Common myeloid progenitor, CD34-positive (primary cell): ENCODE results near the gene HMGB1.
"Not testable (repeated sequence)": the region's sequence is repeated elsewhere in the genome, so short reads cannot be mapped to it uniquely, and the experiment has no call there.

Experiments used
- CTCF ChIA-PET: fragments of 350-600 bp; sonication (Branson Sonifier 250); formaldehyde crosslinking; loops from one replicate; lab custom pipeline; 2021; ENCODE audit warnings: antibody characterized with exemption; lab: Charles Lee
- POLR2A ChIA-PET: fragments of 350-600 bp; sonication (Branson Sonifier 250); formaldehyde crosslinking; loops from one replicate; lab custom pipeline; 2021; ENCODE audit warnings: antibody characterized with exemption; lab: Charles Lee
- DNase-seq, 3 donors: peaks; one replicate each; pipeline versions ENCODE4 v3.0.0 to v3.0.0-alpha.2; 2013
- H3K27ac ChIP-seq, 2 experiments: 1 replicate in 1 of 2; 2 replicates in 1 of 2; pipeline ENCODE4 v1.7.0; 2013; ENCODE audit warnings: inconsistent platforms in 2 of 2, low read length in 2 of 2, mild to moderate bottlenecking in 2 of 2, low read depth in 1 of 2, moderate library complexity in 1 of 2; ENCODE audit not compliant: severe bottlenecking in 2 of 2, insufficient read depth in 1 of 2, poor library complexity in 1 of 2
- H3K27me3 ChIP-seq, 5 experiments: replicated peaks in 2 of 5; 1 replicate in 3 of 5; 2 replicates in 2 of 5; pipeline versions ENCODE4 v1.6.1 to v1.7.0; 2013; ENCODE audit warnings: low read length in 4 of 5, mild to moderate bottlenecking in 2 of 5, moderate library complexity in 2 of 5, inconsistent platforms in 1 of 5; ENCODE audit not compliant: insufficient read depth in 5 of 5, control insufficient read depth in 4 of 5
- H3K36me3 ChIP-seq, 4 experiments: 1 replicate in 2 of 4; 2 replicates in 2 of 4; pipeline versions ENCODE4 v1.6.1 to v1.7.0; 2013; ENCODE audit warnings: low read length in 3 of 4, control low read depth in 1 of 4, mild to moderate bottlenecking in 1 of 4; ENCODE audit not compliant: control insufficient read depth in 4 of 4, insufficient read depth in 4 of 4
- H3K4me1 ChIP-seq, 4 experiments: 1 replicate in 3 of 4; 2 replicates in 1 of 4; pipeline versions ENCODE4 v1.6.1 to v1.7.1; 2013; ENCODE audit warnings: low read length in 3 of 4, mild to moderate bottlenecking in 3 of 4, control low read depth in 1 of 4, inconsistent platforms in 1 of 4, moderate library complexity in 1 of 4; ENCODE audit not compliant: control insufficient read depth in 4 of 4, insufficient read depth in 4 of 4; ENCODE audit errors: control extremely low read depth in 1 of 4
- H3K4me3 ChIP-seq, 7 experiments: 1 replicate in 4 of 7; 2 replicates in 3 of 7; pipeline versions ENCODE4 v1.5.1 to v1.7.0; 2013; ENCODE audit warnings: mild to moderate bottlenecking in 7 of 7, low read length in 6 of 7, moderate library complexity in 6 of 7, inconsistent platforms in 2 of 7, low read depth in 2 of 7, control low read depth in 1 of 7; ENCODE audit not compliant: insufficient read depth in 4 of 7, control insufficient read depth in 1 of 7; ENCODE audit errors: extremely low read depth in 1 of 7
- H3K9me3 ChIP-seq, 5 experiments: 1 replicate in 4 of 5; 2 replicates in 1 of 5; pipeline versions ENCODE4 v1.6.1 to v1.7.1; 2013; ENCODE audit warnings: low read length in 4 of 5, mild to moderate bottlenecking in 2 of 5, inconsistent platforms in 1 of 5, low read depth in 1 of 5, moderate library complexity in 1 of 5; ENCODE audit not compliant: control insufficient read depth in 4 of 5, insufficient read depth in 2 of 5; ENCODE audit errors: control extremely low read depth in 1 of 5
- WGBS: methylation state at CpG from one replicate; pipeline ENCODE4 v1.1.5; 2013; ENCODE audit not compliant: insufficient coverage; 5-methylcytosine and 5-hydroxymethylcytosine counted together

The HMGB1 gene

GRCh38 chr13:30457306-30457891 lies 8.3 kb downstream of the HMGB1 start:
- no peaks in the 10 kb centered on the region for H3K9me3 ChIP-seq
- no peak overlapping the region for H3K27ac ChIP-seq
- no peaks in the 10 kb centered on the region for H3K27me3 ChIP-seq
- WGBS: 0% methylated on average over 1 of the region's 3 CpGs
- peaks cover 5 to 10% (median 9%) of the 10 kb centered on the region in 4 experiments for H3K4me1 ChIP-seq
- H3K4me3 ChIP-seq: no peak overlapping the region
- H3K36me3 ChIP-seq: peaks cover 10 to 17% (median 15%) of the 10 kb centered on the region in 4 experiments
- POLR2A ChIA-PET: interaction anchor here (0.6 kb wide), 1 partner anchor 310 kb away, joined by 4 read pairs; no protein-coding TSS in a partner anchor
- CTCF ChIA-PET: interaction anchor here (0.6 to 1.1 kb wide), 2 partner anchors 11 to 41 kb away, joined by 3 read pairs; no protein-coding TSS in a partner anchor
- DNase-seq: no peak

GRCh38 chr13:30456290-30456689 lies 9.4 kb downstream of the HMGB1 start:
- WGBS: 100% methylated on average over 2 of the region's 3 CpGs
- DNase-seq: no peak
- H3K4me3 ChIP-seq: no peak overlapping the region
- POLR2A ChIA-PET: no interaction called here
- H3K9me3 ChIP-seq: no peaks in the 10 kb centered on the region
- H3K4me1 ChIP-seq: peaks cover 0 to under 1% (median 0%) of the 10 kb centered on the region in 4 experiments
- peaks cover 4 to 12% (median 10%) of the 10 kb centered on the region in 4 experiments for H3K36me3 ChIP-seq
- H3K27ac ChIP-seq: no peak overlapping the region
- H3K27me3 ChIP-seq: no peaks in the 10 kb centered on the region
- CTCF ChIA-PET: interaction anchor here (1.0 to 1.2 kb wide), 2 partner anchors 34 to 100 kb away, joined by 3 read pairs; partner anchors contain the start of gene UBE2L5

- CTCF ChIA-PET: interaction anchor here (0.9 to 1.3 kb wide), 5 partner anchors 9 to 53 kb away, joined by 3 to 5 read pairs (median 3); partner anchors contain the start of gene UBE2L5
- Histone ChIP-seq H3K36me3 (peaks cover 3 to 12% (median 10%) of the 10 kb centered on the region in 4 experiments), H3K4me3 (no peak overlapping the region), H3K27me3 (no peaks in the 10 kb centered on the region), H3K4me1 (no peaks in the 10 kb centered on the region), H3K27ac (no peak overlapping the region), H3K9me3 (no peaks in the 10 kb centered on the region)
- POLR2A ChIA-PET: interaction anchor here (0.6 kb wide), 1 partner anchor 109 kb away, joined by 3 read pairs; no protein-coding TSS in a partner anchor
- no peak for DNase-seq
- no CpG with 5 or more reads among the region's 2 CpGs for WGBS
Observed at GRCh38 chr13:30454991-30455390, 10.7 kb downstream of the HMGB1 start.

GRCh38 chr13:30453727-30454126 lies 12.0 kb downstream of the HMGB1 start:
- Histone ChIP-seq H3K27me3 (no peaks in the 10 kb centered on the region), H3K4me3 (no peak overlapping the region), H3K27ac (no peak overlapping the region), H3K9me3 (no peaks in the 10 kb centered on the region), H3K4me1 (no peaks in the 10 kb centered on the region), H3K36me3 (peaks cover 0 to 10% (median 4%) of the 10 kb centered on the region in 4 experiments)
- POLR2A ChIA-PET: interaction anchor here (0.6 kb wide), 1 partner anchor 99 kb away, joined by 6 read pairs; no protein-coding TSS in a partner anchor
- CTCF ChIA-PET: interaction anchor here (0.8 to 3.0 kb wide), 2 partner anchors 8 to 99 kb away, joined by 4 to 11 read pairs; no protein-coding TSS in a partner anchor
- DNase-seq: peak; percentile 23 to 84 (median 68)
- no CpG with 5 or more reads among the region's 4 CpGs for WGBS

- H3K4me1 ChIP-seq, H3K27ac ChIP-seq, H3K4me3 ChIP-seq, H3K27me3 ChIP-seq, POLR2A ChIA-PET, DNase-seq, H3K9me3 ChIP-seq, H3K36me3 ChIP-seq: not testable (repeated sequence)
- CTCF ChIA-PET: interaction anchor here (1.3 to 3.0 kb wide), 4 partner anchors 9 to 96 kb away, joined by 3 to 11 read pairs (median 5); no protein-coding TSS in a partner anchor
- 100% methylated on average over 5 of the region's 12 CpGs for WGBS
Observed at GRCh38 chr13:30451476-30451875, 14.3 kb downstream of the HMGB1 start.

- H3K27ac ChIP-seq: no peak overlapping the region
- DNase-seq: no peak
- CTCF ChIA-PET: interaction anchor here (1.1 to 1.5 kb wide), 4 partner anchors 13 to 64 kb away, joined by 3 to 5 read pairs (median 4); no protein-coding TSS in a partner anchor
Observed at GRCh38 chr13:30450066-30450465, 15.7 kb downstream of the HMGB1 start.

GRCh38 chr13:30448441-30448840 lies 17.3 kb downstream of the HMGB1 start:
- Histone ChIP-seq H3K4me3 (no peak overlapping the region), H3K27me3 (no peaks in the 10 kb centered on the region), H3K9me3 (no peaks in the 10 kb centered on the region), H3K36me3 (no peaks in the 10 kb centered on the region), H3K27ac (no peak overlapping the region), H3K4me1 (peaks cover 1 to 15% (median 11%) of the 10 kb centered on the region in 4 experiments)
- no peak for DNase-seq
- whole genome bisulfite sequencing: 96% methylated on average over 3 of the region's 4 CpGs
- ChIA-PET CTCF (interaction anchor here (0.7 to 1.5 kb wide), 5 partner anchors 14 to 100 kb away, joined by 3 to 5 read pairs (median 3); no protein-coding TSS in a partner anchor), POLR2A (no interaction called here)

More at GRCh38 chr13:30450066-30450465, 15.7 kb downstream of the HMGB1 start:
- no peak overlapping the region for H3K4me3 ChIP-seq
- no CpG with 5 or more reads among the region's 2 CpGs for WGBS
- POLR2A ChIA-PET: no interaction called here
- no peaks in the 10 kb centered on the region for H3K36me3 ChIP-seq
- H3K27me3 ChIP-seq: no peaks in the 10 kb centered on the region
- H3K9me3 ChIP-seq: no peaks in the 10 kb centered on the region
- H3K4me1 ChIP-seq: peaks cover 1 to 14% (median 9%) of the 10 kb centered on the region in 4 experiments
